Activated gamma-delta T cell (primary cell): ENCODE results near the gene ULK4.
"Not testable (repeated sequence)": the region's sequence is repeated elsewhere in the genome, so short reads cannot be mapped to it uniquely, and the experiment has no call there.

Source experiments
- DNase-seq: peaks from one replicate; lab custom pipeline; 2025; lab: John Stamatoyannopoulos, UW

Gene ULK4

DNA sequence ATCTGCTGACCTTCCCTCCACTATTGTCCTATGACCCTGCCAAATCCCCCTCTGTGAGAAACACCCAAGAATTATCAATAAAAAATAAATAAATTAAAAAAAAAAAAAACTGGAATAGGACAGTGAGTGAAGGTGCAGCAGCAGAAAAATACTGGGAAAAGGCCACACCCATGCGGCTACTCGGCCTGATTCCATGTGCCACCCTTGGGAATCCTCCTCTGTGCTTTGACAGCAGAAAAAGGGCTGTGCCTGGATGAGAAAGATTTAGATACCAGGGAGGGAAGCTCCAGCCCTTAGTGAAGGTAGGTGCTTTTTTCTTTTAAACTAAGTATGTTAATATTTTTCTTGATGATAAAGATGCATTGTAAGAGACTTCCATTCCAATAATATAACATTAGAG, 654.8 kb downstream of the ULK4 start:
- no peak for DNase-seq

- no peak for DNase-seq
These were observed 657.3 kb downstream of the ULK4 start for GRCh38 chr3:41304593-41304992.

DNA sequence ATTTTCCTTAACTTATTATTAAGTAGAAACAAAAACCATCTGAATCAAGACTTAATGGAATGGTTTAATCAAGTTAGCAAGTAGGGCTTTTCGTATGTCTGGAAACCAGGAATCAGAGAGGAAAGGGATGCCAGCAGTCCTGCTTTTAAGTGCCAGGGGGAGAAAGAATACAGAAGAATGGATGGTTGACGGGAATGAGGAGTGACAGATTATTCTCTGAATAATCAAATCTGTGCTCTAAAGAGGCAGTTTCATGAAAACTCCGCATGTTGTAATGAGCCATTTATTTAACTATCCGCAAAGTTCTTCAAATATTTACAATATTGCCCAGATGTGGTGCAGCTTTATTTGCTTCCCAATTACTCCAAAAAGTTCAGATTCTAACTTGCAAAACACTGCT, 659.6 kb downstream of the ULK4 start:
- no peak for DNase-seq

- no peak for DNase-seq
These were observed 660.4 kb downstream of the ULK4 start for GRCh38 chr3:41301548-41301947.

- no peak for DNase-seq
These were observed 662.9 kb downstream of the ULK4 start for GRCh38 chr3:41299036-41299435.

- no peak for DNase-seq
These were observed 664.2 kb downstream of the ULK4 start for GRCh38 chr3:41297750-41298149.

DNA sequence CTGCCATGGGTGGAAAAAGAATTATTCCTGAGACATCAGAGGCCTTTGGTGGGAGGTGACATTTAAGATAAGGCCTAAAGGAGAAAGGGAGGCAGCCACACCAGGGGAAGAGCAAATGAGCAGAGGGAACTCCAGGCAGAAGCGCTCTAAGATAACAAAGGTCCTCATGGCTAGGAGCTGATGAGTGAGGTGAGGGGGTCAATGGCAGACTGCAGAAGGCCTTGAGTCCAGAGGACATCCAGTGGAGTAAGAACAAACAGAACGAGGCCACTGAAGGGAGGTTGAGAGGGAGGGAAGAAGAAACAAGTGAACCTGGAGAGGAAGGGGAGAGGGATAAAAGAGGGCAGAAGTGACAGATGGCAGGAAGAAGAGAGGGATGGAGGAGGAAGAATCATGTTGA, 665.3 kb downstream of the ULK4 start:
- DNase-seq, result no peak

- no peak for DNase-seq
These were observed 666.2 kb downstream of the ULK4 start for GRCh38 chr3:41295740-41296139.

DNA sequence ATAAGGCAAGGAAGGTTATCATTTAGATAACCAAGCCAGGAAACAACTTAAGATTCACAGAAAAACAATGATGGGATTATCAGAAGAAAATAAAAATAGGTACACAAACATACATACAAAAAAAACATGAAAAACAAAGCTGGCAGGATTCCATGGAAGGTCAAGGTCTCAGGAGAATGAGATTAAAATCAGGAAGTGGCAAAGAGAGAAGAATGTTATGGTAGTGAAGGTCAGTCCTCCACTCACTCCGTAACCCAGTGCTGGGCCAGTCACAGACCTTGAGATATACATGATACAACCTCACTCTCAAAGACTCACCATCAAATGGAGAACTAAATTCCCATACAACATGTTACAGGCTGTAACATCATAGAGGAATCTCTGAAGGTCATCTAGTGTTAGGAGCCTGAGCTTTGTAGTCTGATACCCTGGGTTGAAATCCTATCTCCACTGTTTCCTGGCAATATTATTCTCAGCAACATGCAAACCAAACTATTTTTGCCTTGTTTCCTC, 668.7 kb downstream of the ULK4 start:
- no peak for DNase-seq

DNA sequence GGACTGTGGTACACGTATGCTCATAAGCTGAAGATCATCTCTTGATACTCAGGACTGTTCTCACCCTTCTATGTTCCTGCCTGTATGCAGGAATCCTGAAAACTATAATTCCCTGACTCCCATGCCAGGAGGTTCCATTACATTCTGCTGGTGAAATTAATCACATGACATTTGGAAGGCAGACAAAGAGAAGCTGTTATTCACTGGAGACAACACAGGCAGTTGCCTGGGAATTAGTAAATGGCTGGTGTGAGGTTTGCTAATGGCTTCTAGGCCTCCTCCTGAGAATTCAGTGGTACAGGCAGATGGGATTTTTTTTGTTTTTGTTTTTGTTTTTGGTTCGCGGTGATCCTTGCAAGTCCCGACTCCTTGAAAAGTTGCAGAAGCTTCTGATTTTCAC, 671.2 kb downstream of the ULK4 start:
- no peak for DNase-seq

DNA sequence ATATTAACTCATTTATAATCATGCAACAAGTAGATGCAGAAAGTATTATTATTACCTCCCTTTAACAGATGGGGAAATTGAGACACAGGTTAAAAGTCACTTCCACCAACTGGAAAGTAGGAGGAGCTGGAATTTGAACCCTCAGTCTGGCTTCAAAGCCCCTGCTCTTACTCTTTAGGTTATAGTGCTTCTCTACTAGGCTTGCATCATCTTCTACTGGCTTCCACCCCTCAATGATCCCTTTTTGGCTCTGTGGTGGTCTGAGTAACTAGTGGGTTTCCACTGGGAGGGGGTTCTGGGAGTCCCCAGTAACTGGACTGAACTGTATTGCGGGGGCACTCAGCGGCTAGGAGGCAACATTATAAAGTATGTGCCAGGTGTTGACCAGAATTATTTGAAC, 671.6 kb downstream of the ULK4 start:
- no peak for DNase-seq

DNA sequence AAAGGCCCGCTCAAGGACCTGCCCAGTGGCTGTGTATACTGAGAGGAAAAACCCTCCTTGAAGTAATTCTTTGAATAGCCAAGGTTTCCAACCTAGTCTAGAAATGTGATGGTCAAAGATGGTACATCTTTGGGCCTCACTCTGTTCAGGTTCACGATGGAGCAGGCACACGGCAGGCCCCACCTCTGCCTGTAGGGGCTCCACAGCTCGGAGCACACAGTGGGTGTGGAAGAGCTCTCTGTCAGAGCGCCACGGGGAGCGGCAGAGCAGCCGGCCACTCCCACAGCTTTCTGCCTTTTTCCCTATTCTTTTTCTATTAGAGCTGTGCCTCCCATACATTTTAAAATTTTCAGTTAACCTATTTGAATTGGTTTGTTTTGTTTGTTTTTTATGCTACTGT, 673.1 kb downstream of the ULK4 start:
- DNase-seq, result no peak

DNA sequence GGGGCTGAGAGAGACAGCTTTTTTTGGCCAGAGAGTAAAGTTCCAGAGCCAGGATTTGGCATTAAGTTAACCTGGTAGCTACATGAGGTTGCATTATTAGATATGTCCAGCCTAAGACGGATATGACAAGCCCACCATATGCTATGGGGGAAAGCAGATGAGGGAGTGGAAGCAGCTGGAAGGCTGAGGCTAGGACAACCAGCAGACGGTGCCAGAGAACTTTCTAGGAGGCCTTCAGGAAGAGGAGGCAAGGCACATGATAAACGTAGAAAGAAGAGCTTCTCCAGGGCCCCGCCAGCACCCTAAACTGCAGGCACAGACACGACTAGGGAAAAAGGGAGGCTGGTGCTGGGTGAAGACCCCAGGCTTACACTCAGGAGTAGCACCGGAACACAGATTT, 675.6 kb downstream of the ULK4 start:
- DNase-seq, result no peak

GRCh38 chr3:41284934-41285333, 677.0 kb downstream of the ULK4 start:
- not testable (repeated sequence) for DNase-seq

DNA sequence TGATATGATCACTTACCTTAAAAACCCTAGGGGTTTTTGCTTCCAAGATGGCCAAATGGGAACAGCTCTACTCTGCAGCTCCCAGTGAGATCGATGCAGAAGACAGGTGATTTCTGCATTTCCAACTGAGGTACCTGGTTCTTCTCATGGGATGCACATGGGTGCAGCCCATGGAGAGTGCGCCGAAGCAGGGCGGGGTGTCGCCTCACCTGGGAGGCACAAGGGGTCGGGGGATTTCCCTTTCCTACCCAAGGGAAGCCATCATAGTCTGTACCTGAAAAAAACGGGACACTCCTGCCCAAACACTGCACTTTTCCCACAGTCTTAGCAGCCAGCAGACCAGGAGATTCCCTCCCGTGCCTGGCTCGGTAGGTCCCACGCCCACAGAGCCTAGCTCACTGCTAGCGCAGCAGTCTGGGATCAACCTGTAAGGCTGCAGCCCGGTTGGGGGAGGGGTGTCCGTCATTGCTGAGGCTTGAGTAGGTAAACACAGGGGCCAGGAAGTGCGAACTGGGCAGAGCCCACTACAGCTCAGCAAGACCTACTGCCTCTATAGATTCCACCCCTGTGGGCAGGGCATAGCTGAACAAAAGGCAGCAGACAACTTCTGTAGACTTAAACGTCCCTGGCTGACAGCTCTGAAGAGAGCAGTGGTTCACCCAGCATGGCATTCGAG, 684.0 kb downstream of the ULK4 start:
- DNase-seq, result no peak

- no peak for DNase-seq
These were observed 685.7 kb downstream of the ULK4 start for GRCh38 chr3:41276191-41276590.

- no peak for DNase-seq
These were observed 686.8 kb downstream of the ULK4 start for GRCh38 chr3:41274944-41275668.

GRCh38 chr3:41272667-41273066, 689.2 kb downstream of the ULK4 start:
- no peak for DNase-seq

- DNase-seq, result no peak
These were observed 693.8 kb downstream of the ULK4 start for GRCh38 chr3:41267975-41268640.

GRCh38 chr3:41265823-41266273, 696.1 kb downstream of the ULK4 start:
- no peak for DNase-seq

DNA sequence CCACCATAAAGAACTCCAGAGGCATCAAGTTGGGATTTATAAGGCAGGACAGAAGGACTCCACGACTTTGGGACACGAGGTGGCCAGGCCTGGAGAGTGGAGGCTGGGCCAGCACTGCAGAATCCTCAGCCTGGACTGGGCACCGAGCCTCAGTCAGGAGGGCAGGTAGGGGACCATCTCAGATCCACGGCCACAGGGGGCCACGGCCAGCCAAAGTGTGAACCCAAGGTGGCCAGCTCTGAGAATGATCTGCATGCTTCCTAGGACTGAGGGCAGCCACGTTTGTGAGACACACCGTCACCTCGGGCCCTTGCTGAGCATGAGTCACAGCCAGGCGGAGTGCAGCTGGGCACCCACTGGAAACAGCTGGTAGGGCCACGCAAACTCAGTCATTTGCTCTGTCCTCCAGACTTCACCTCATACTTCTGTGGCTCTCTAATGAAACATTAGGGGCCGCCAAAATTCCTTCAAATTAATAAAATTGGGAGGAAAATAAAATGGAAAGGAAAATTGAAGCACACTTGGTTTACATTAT, 696.8 kb downstream of the ULK4 start:
- DNase-seq, result no peak

GRCh38 chr3:41260063-41260450, 701.8 kb downstream of the ULK4 start:
- no peak for DNase-seq
